H9 (cell line): ENCODE results near the gene ILK. TPM values are rescaled to one million over a fixed set of nuclear protein-coding genes. Genes with fewer than 3 reads are reported as not detected.

Experiments used
- DNase-seq: peaks from one replicate; pipeline ENCODE4 v3.0.0-alpha.2; 2017
- H2AFZ ChIP-seq: one replicate; pipeline ENCODE4 v1.6.1; 2013; ENCODE audit warnings: mild to moderate bottlenecking, low read length, control low read depth, moderate library complexity
- H2AK5ac ChIP-seq: 2 replicates; pipeline ENCODE4 v1.6.1; 2013; ENCODE audit warnings: low read length, control low read depth, mixed read lengths; ENCODE audit not compliant: insufficient read length
- H2BK120ac ChIP-seq: one replicate; pipeline ENCODE4 v1.6.1; 2013; ENCODE audit warnings: low read depth, mild to moderate bottlenecking, low read length, control low read depth, inconsistent platforms; ENCODE audit not compliant: poor library complexity, severe bottlenecking
- H2BK12ac ChIP-seq: 2 replicates; pipeline ENCODE4 v1.6.1; 2013; ENCODE audit warnings: low read length, control low read depth, mixed read lengths, low read depth; ENCODE audit not compliant: insufficient read length
- H2BK15ac ChIP-seq: 2 replicates; pipeline ENCODE4 v1.6.1; 2013; ENCODE audit warnings: low read depth, low read length, control low read depth
- H2BK20ac ChIP-seq: one replicate; pipeline ENCODE4 v1.6.1; 2013; ENCODE audit warnings: low read depth, mild to moderate bottlenecking, low read length, control low read depth, inconsistent platforms; ENCODE audit not compliant: poor library complexity, severe bottlenecking
- H2BK5ac ChIP-seq: 2 replicates; pipeline ENCODE4 v1.6.1; 2013; ENCODE audit warnings: low read length, control low read depth, mixed read lengths; ENCODE audit not compliant: insufficient read length
- H3K14ac ChIP-seq: 2 replicates; pipeline ENCODE4 v1.6.1; 2013; ENCODE audit warnings: low read length, control low read depth; ENCODE audit not compliant: insufficient read depth
- H3K18ac ChIP-seq: 2 replicates; pipeline ENCODE4 v1.6.1; 2013; ENCODE audit warnings: low read depth, mild to moderate bottlenecking, mixed read lengths, low read length, control low read depth; ENCODE audit not compliant: insufficient read length
- H3K23ac ChIP-seq: 2 replicates; pipeline ENCODE4 v1.6.1; 2013; ENCODE audit warnings: low read length, control low read depth, mixed read lengths, low read depth; ENCODE audit not compliant: insufficient read length
- H3K23me2 ChIP-seq: 2 replicates; pipeline ENCODE4 v1.6.1; 2013; ENCODE audit warnings: low read depth, mild to moderate bottlenecking, mixed read lengths, low read length, control low read depth; ENCODE audit not compliant: insufficient read length, poor library complexity, severe bottlenecking
- H3K27ac ChIP-seq: 2 replicates; pipeline ENCODE4 v1.5.1; 2013; ENCODE audit warnings: low read length, control low read depth, mixed read lengths, low read depth; ENCODE audit not compliant: insufficient read length
- H3K27me3 ChIP-seq: 2 replicates; pipeline ENCODE4 v1.6.1; 2013; ENCODE audit warnings: low read length, control low read depth, inconsistent platforms; ENCODE audit not compliant: insufficient read depth
- H3K4ac ChIP-seq: 2 replicates; pipeline ENCODE4 v1.6.1; 2013; ENCODE audit warnings: low read depth, mild to moderate bottlenecking, control low read depth, inconsistent platforms, low read length, moderate library complexity
- H3K4me1 ChIP-seq: 2 replicates; pipeline ENCODE4 v1.6.1; 2013; ENCODE audit warnings: low read length, control low read depth, inconsistent platforms; ENCODE audit not compliant: insufficient read depth
- H3K4me2 ChIP-seq: 2 replicates; pipeline ENCODE4 v1.6.1; 2013; ENCODE audit warnings: low read length, control low read depth, mixed read lengths; ENCODE audit not compliant: insufficient read length, insufficient read depth
- H3K56ac ChIP-seq: 2 replicates; pipeline ENCODE4 v1.6.1; 2013; ENCODE audit warnings: low read depth, mild to moderate bottlenecking, mixed read lengths, low read length, control low read depth; ENCODE audit not compliant: insufficient read length
- H3K79me1 ChIP-seq: 2 replicates; pipeline ENCODE4 v1.6.1; 2013; ENCODE audit warnings: low read depth, mild to moderate bottlenecking, moderate library complexity, low read length, control low read depth, inconsistent platforms; ENCODE audit not compliant: insufficient read depth, poor library complexity, severe bottlenecking
- H3K79me2 ChIP-seq: 2 replicates; pipeline ENCODE4 v1.6.1; 2013; ENCODE audit warnings: low read length, control low read depth, inconsistent platforms; ENCODE audit not compliant: insufficient read depth
- H3K9ac ChIP-seq: 2 replicates; pipeline ENCODE4 v1.6.1; 2013; ENCODE audit warnings: low read length, control low read depth, mixed read lengths; ENCODE audit not compliant: insufficient read length; ENCODE audit errors: extremely low read depth
- H3K9me3 ChIP-seq: one replicate; pipeline ENCODE4 v1.6.1; 2013; ENCODE audit warnings: low read depth, low read length, inconsistent platforms; ENCODE audit not compliant: control insufficient read depth
- H3T11ph ChIP-seq: one replicate; pipeline ENCODE4 v1.6.1; 2013; ENCODE audit warnings: mild to moderate bottlenecking, low read length, control low read depth, inconsistent platforms
- H4K20me1 ChIP-seq: one replicate; pipeline ENCODE4 v1.6.1; 2013; ENCODE audit not compliant: control insufficient read depth, insufficient read length, insufficient read depth
- H4K5ac ChIP-seq: 2 replicates; pipeline ENCODE4 v1.6.1; 2013; ENCODE audit warnings: low read depth, mild to moderate bottlenecking, mixed read lengths, low read length, control low read depth; ENCODE audit not compliant: insufficient read length
- H4K8ac ChIP-seq: replicated peaks from 2 replicates; pipeline ENCODE4 v1.6.1; 2013; ENCODE audit warnings: low read length, control low read depth, mixed read lengths, low read depth; ENCODE audit not compliant: insufficient read length
- H4K91ac ChIP-seq: 2 replicates; pipeline ENCODE4 v1.6.1; 2013; ENCODE audit warnings: low read depth, mild to moderate bottlenecking, moderate library complexity, mixed read lengths, low read length, control low read depth; ENCODE audit not compliant: insufficient read length
- H3K27ac Mint-ChIP-seq, 3 experiments: 2 replicates in 2 of 3; 3 replicates in 1 of 3; pipeline ENCODE4 v1.8.0; 2020 to 2021; ENCODE audit warnings: mixed read lengths in 3 of 3, mild to moderate bottlenecking in 1 of 3, moderate library complexity in 1 of 3
- H3K27me3 Mint-ChIP-seq: 2 replicates; pipeline ENCODE4 v1.8.0; 2021; ENCODE audit warnings: low read depth, mild to moderate bottlenecking, moderate library complexity, mixed read lengths
- H3K36me3 Mint-ChIP-seq, 3 experiments: 2 replicates in 2 of 3; 3 replicates in 1 of 3; pipeline ENCODE4 v1.8.0; 2020 to 2021; ENCODE audit warnings: low read depth in 3 of 3, mixed read lengths in 3 of 3; ENCODE audit not compliant: insufficient read depth in 1 of 3
- H3K4me1 Mint-ChIP-seq, 2 experiments: 2 replicates each; pipeline ENCODE4 v1.8.0; 2020; ENCODE audit warnings: mixed read lengths in 2 of 2
- H3K4me3 Mint-ChIP-seq, 2 experiments: 2 replicates in 1 of 2; 3 replicates in 1 of 2; pipeline ENCODE4 v1.8.0; 2020 to 2021; ENCODE audit warnings: mild to moderate bottlenecking in 2 of 2, mixed read lengths in 2 of 2, moderate library complexity in 1 of 2
- H3K9me3 Mint-ChIP-seq, 2 experiments: 2 replicates in 1 of 2; 3 replicates in 1 of 2; pipeline ENCODE4 v1.8.0; 2020; ENCODE audit warnings: mild to moderate bottlenecking in 2 of 2, mixed read lengths in 2 of 2, moderate library complexity in 1 of 2
- total RNA-seq: library from RNA; stranded (reverse); gene quantifications from 2 replicates; pipeline ENCODE4 v1.2.1, GENCODE V29; 2021
- TF ChIP-seq, protein P1 (sequence below): fragments of 200-600 bp; sonication (generic); conservative IDR thresholded peaks from 3 replicates; pipeline ENCODE4 v1.8.0; 2021; ENCODE audit warnings: antibody characterized with exemption, mild to moderate bottlenecking

The ILK gene
- total RNA-seq, 1 experiment from 2014 or later, result 100 TPM

DNA sequence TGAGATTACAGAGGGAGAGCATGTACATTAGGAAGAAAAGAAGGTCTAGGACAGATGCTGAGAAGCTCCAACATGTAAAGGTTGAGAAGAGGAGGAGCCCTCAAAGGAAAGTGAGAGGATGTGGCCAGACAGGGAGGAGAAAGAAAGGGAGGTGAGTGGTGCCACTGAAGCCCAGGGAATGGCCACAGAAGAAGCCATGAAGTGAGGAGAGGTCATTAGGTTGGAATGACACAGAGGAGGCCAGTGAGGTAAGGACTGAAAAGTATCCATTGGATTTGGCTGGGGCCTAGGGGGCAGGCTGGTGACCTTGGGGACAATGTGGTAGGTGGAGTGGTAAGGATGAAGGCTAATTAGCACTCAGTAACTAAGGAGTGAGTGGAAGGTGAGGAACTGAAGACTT is 55.1 kb downstream of the ILK start:
- no peaks in the 10 kb centered on the region for H3K79me2 ChIP-seq

More for the DNA sequence above, 55.1 kb downstream of the ILK start:
- Histone ChIP-seq H2BK20ac (no peak overlapping the region), H4K5ac (no peak overlapping the region), H2AK5ac (no peak overlapping the region), H2BK5ac (no peak overlapping the region), H3T11ph (no peak overlapping the region), H3K56ac (no peak overlapping the region), H3K27me3 (peaks cover 22% of the 10 kb centered on the region; the same call in 1 of the 2 replicates), H3K23ac (no peak overlapping the region), H4K8ac (no peak overlapping the region), H2BK12ac (no peak overlapping the region), H3K4ac (no peak overlapping the region), H3K79me1 (no peaks in the 10 kb centered on the region), H3K9me3 (no peaks in the 10 kb centered on the region), H3K27ac (no peak overlapping the region), H2AFZ (no peak overlapping the region), H2BK15ac (no peak overlapping the region), H3K23me2 (peaks cover 7% of the 10 kb centered on the region), H3K9ac (no peak overlapping the region), H3K18ac (no peak overlapping the region), H3K4me2 (no peak overlapping the region), H3K4me1 (peaks cover 1% of the 10 kb centered on the region; the same call in 1 of the 2 replicates), H3K14ac (no peak overlapping the region), H2BK120ac (no peak overlapping the region), H4K91ac (no peak overlapping the region), H4K20me1 (no peaks in the 10 kb centered on the region)
- H3K27ac Mint-ChIP-seq, result no peak overlapping the region
- no peaks in the 10 kb centered on the region for H3K9me3 Mint-ChIP-seq
- H3K27me3 Mint-ChIP-seq, result peaks cover 21% of the 10 kb centered on the region
- TF ChIP-seq, protein P1, sequence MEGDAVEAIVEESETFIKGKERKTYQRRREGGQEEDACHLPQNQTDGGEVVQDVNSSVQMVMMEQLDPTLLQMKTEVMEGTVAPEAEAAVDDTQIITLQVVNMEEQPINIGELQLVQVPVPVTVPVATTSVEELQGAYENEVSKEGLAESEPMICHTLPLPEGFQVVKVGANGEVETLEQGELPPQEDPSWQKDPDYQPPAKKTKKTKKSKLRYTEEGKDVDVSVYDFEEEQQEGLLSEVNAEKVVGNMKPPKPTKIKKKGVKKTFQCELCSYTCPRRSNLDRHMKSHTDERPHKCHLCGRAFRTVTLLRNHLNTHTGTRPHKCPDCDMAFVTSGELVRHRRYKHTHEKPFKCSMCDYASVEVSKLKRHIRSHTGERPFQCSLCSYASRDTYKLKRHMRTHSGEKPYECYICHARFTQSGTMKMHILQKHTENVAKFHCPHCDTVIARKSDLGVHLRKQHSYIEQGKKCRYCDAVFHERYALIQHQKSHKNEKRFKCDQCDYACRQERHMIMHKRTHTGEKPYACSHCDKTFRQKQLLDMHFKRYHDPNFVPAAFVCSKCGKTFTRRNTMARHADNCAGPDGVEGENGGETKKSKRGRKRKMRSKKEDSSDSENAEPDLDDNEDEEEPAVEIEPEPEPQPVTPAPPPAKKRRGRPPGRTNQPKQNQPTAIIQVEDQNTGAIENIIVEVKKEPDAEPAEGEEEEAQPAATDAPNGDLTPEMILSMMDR, result no peak
- DNase-seq, result no peak
- no peak overlapping the region for H3K4me3 Mint-ChIP-seq
- H3K36me3 Mint-ChIP-seq, result no peaks in the 10 kb centered on the region
- peaks cover 10 to 11% of the 10 kb centered on the region in 2 experiments for H3K4me1 Mint-ChIP-seq

Other genes with a start within 250 kb of the ILK start
- 4.5 and 5.3 TPM in 2 replicates for gene SMPD1, start 213.3 kb upstream of the ILK start, total RNA-seq
- gene APBB1, start 184.7 kb upstream of the ILK start, total RNA-seq, result 34.8 and 37.0 TPM in 2 replicates
- gene HPX, start 162.8 kb upstream of the ILK start, total RNA-seq, result 1.0 and 1.2 TPM in 2 replicates
- gene TRIM3, start 129.8 kb upstream of the ILK start, total RNA-seq, result 12.3 and 14.4 TPM in 2 replicates
- 50.4 and 55.1 TPM in 2 replicates for gene ARFIP2, start 122.4 kb upstream of the ILK start, total RNA-seq
- 49.9 and 50.3 TPM in 2 replicates for gene TIMM10B, start 122.3 kb upstream of the ILK start, total RNA-seq
- 3.5 TPM in 2 replicates for gene DNHD1, start 106.5 kb upstream of the ILK start, total RNA-seq
- gene RRP8, start 158 bp upstream of the ILK start, total RNA-seq, result 14.2 and 16.0 TPM in 2 replicates
- 198 and 207 TPM in 2 replicates for gene TAF10, start 8.4 kb downstream of the ILK start, total RNA-seq
- 37.2 and 37.5 TPM in 2 replicates for gene TPP1, start 15.6 kb downstream of the ILK start, total RNA-seq
- 12.2 and 12.5 TPM in 2 replicates for gene DCHS1, start 52.0 kb downstream of the ILK start, total RNA-seq
- gene MRPL17, start 79.6 kb downstream of the ILK start, total RNA-seq, result 75.5 and 85.3 TPM in 2 replicates
- gene OR2AG2, start 168.2 kb downstream of the ILK start, total RNA-seq, result 0.26 and 0.33 TPM in 2 replicates
- not detected in 2 replicates for gene OR2AG1, start 179.2 kb downstream of the ILK start, total RNA-seq
- 0.33 and 0.35 TPM in 2 replicates for gene OR6A2, start 195.9 kb downstream of the ILK start, total RNA-seq
- gene OR10A5, start 241.9 kb downstream of the ILK start, total RNA-seq, result not detected in 2 replicates